ENCODE measurements around the gene NOTUM. TPM values are rescaled to one million over a fixed set of nuclear protein-coding genes. Genes with fewer than 3 reads are reported as not detected.
"Not testable (repeated sequence)": the region's sequence is repeated elsewhere in the genome, so short reads cannot be mapped to it uniquely, and the experiment has no call there.

The NOTUM gene
- total RNA-seq, 1 donor from 2014 or later: 1.9 TPM

- peak; percentile 71 for DNase-seq
These were observed 37.4 kb downstream of the NOTUM start for GRCh38 chr17:81923302-81924260.

- DNase-seq: no peak
These were observed 38.3 kb downstream of the NOTUM start for GRCh38 chr17:81922566-81923301.

- no peak for DNase-seq
These were observed 38.9 kb downstream of the NOTUM start for GRCh38 chr17:81921996-81922565.

- DNase-seq: no peak
These were observed 39.5 kb downstream of the NOTUM start for GRCh38 chr17:81921537-81921862.

GRCh38 chr17:81920612-81921536, 40.1 kb downstream of the NOTUM start:
- DNase-seq: no peak

GRCh38 chr17:81918832-81919545, 42.0 kb downstream of the NOTUM start:
- no peak for DNase-seq

GRCh38 chr17:81918333-81918669, 42.7 kb downstream of the NOTUM start:
- not testable (repeated sequence) for DNase-seq

- peak; percentile 90 for DNase-seq
These were observed 43.2 kb downstream of the NOTUM start, which contains the start of gene SIRT7 for GRCh38 chr17:81917565-81918332. Gene SIRT7 (minus strand): TSS chr17:81918176. CDS start chr17:81918131, 45 bp downstream.

- no peak for DNase-seq
These were observed 44.6 kb downstream of the NOTUM start for GRCh38 chr17:81916234-81917001.

GRCh38 chr17:81915331-81915730, 45.7 kb downstream of the NOTUM start:
- no peak for DNase-seq

- DNase-seq: no peak
These were observed 46.7 kb downstream of the NOTUM start for GRCh38 chr17:81914103-81914850.

- DNase-seq: no peak
These were observed 47.4 kb downstream of the NOTUM start for GRCh38 chr17:81913394-81914102.

GRCh38 chr17:81912441-81913309, 48.3 kb downstream of the NOTUM start:
- no peak for DNase-seq

- no peak for DNase-seq
These were observed 49.0 kb downstream of the NOTUM start for GRCh38 chr17:81911969-81912368.

GRCh38 chr17:81911277-81911961, 49.6 kb downstream of the NOTUM start, which contains the start of gene PCYT2:
Gene PCYT2 (minus strand): TSS chr17:81911399. CDS start chr17:81911355, 44 bp downstream.
- DNase-seq: peak; percentile 96

GRCh38 chr17:81910840-81911276, 50.1 kb downstream of the NOTUM start:
- DNase-seq: no peak
